ENCODE measurements around the gene SAFB. TPM values are rescaled to one million over a fixed set of nuclear protein-coding genes. Genes with fewer than 3 reads are reported as not detected.

Gene SAFB
- total RNA-seq, 1 donor from 2014 or later, result 139 TPM

GRCh38 chr19:5676105-5676771 is 53.4 kb downstream of the SAFB start:
- TF ChIP-seq CTCF (IDR thresholded peaks at IDR 0.05; ENCODE audit: unreplicated experiment), result no peak
- Mint-ChIP-seq H3K36me3 (peaks cover 6% of the 10 kb centered on the region), H3K4me1 (peaks cover 15% of the 10 kb centered on the region), H3K4me3 (no peak overlapping the region), H3K27me3 (ENCODE audit: low read depth) (no peaks in the 10 kb centered on the region), H3K9me3 (no peaks in the 10 kb centered on the region), H3K27ac (no peak overlapping the region)
- no peak for DNase-seq (ENCODE audit: low spot score in 2 of 2, unreplicated experiment in 2 of 2)

- Mint-ChIP-seq H3K27ac (no peak overlapping the region), H3K36me3 (peaks cover 5% of the 10 kb centered on the region), H3K4me1 (peaks cover 20% of the 10 kb centered on the region), H3K4me3 (no peak overlapping the region), H3K27me3 (ENCODE audit: low read depth) (no peaks in the 10 kb centered on the region), H3K9me3 (no peaks in the 10 kb centered on the region)
- TF ChIP-seq CTCF (IDR thresholded peaks at IDR 0.05; ENCODE audit: unreplicated experiment), result no peak
- no peak for DNase-seq (ENCODE audit: low spot score in 2 of 2, unreplicated experiment in 2 of 2)
Observed at GRCh38 chr19:5676772-5677105, 53.9 kb downstream of the SAFB start.

- Mint-ChIP-seq H3K27ac (no peak overlapping the region), H3K4me1 (peaks cover 24% of the 10 kb centered on the region), H3K36me3 (peaks cover 4% of the 10 kb centered on the region), H3K9me3 (no peaks in the 10 kb centered on the region), H3K27me3 (ENCODE audit: low read depth) (no peaks in the 10 kb centered on the region), H3K4me3 (no peak overlapping the region)
- no peak for TF ChIP-seq CTCF (IDR thresholded peaks at IDR 0.05; ENCODE audit: unreplicated experiment)
- DNase-seq (ENCODE audit: low spot score in 2 of 2, unreplicated experiment in 2 of 2), result no peak
Observed at GRCh38 chr19:5677136-5677535, 54.3 kb downstream of the SAFB start.

GRCh38 chr19:5677580-5677979 is 54.7 kb downstream of the SAFB start:
- Mint-ChIP-seq H3K4me3 (no peak overlapping the region), H3K27me3 (ENCODE audit: low read depth) (no peaks in the 10 kb centered on the region), H3K27ac (no peak overlapping the region), H3K9me3 (no peaks in the 10 kb centered on the region), H3K36me3 (peaks cover 4% of the 10 kb centered on the region), H3K4me1 (peaks cover 27% of the 10 kb centered on the region)
- TF ChIP-seq CTCF (IDR thresholded peaks at IDR 0.05; ENCODE audit: unreplicated experiment), result no peak
- no peak for DNase-seq (ENCODE audit: low spot score in 2 of 2, unreplicated experiment in 2 of 2)

GRCh38 chr19:5678071-5678718 is 55.3 kb downstream of the SAFB start:
- TF ChIP-seq CTCF (IDR thresholded peaks at IDR 0.05; ENCODE audit: unreplicated experiment), result no peak
- Mint-ChIP-seq H3K27ac (no peak overlapping the region), H3K36me3 (peaks cover 4% of the 10 kb centered on the region), H3K27me3 (ENCODE audit: low read depth) (no peaks in the 10 kb centered on the region), H3K4me1 (peaks cover 28% of the 10 kb centered on the region), H3K4me3 (no peak overlapping the region), H3K9me3 (no peaks in the 10 kb centered on the region)
- DNase-seq (ENCODE audit: low spot score in 2 of 2, unreplicated experiment in 2 of 2), result no peak
